H1 (cell line): ENCODE measurements around the gene GNAT1. TPM values are rescaled to one million over a fixed set of nuclear protein-coding genes. Genes with fewer than 3 reads are reported as not detected.

Experiments
- FOSL1 ChIP-seq: IDR thresholded peaks from 2 replicates; pipeline ENCODE4 v1.6.1; 2011; ENCODE audit warnings: mild to moderate bottlenecking, low read depth, low read length, moderate library complexity; ENCODE audit not compliant: insufficient read depth
- SP1 ChIP-seq: IDR thresholded peaks from 2 replicates; pipeline ENCODE4 v1.6.1; 2011; ENCODE audit warnings: low read depth, low read length
- polyA plus RNA-seq, 7 experiments: library from polyadenylated mRNA; depleted of rRNA in 3 of 7; stranded (reverse) in 5 of 7; unstranded in 2 of 7; fragments of >200 nt in 5 of 7; fragments of 200-250 nt in 2 of 7; gene quantifications; 1 replicate in 5 of 7; 2 replicates in 1 of 7; 4 replicates in 1 of 7; pipeline versions ENCODE4 v1.2.1 to v1.2.3, GENCODE V29; 2011 to 2013; ENCODE audit warnings: missing spikeins in 2 of 7, mixed read lengths in 2 of 7
- total RNA-seq: library from RNA; stranded (reverse); fragmentation: NEBNext Ultra II Directional; extraction: Animal tissue kit (Norgen Biotek cat#: 25700); gene quantifications from 2 replicates; pipeline ENCODE4 v1.2.1, GENCODE V29; 2021

GNAT1 gene
- total and polyA plus RNA-seq, 2 of the 8 experiments (the other 6 are each of a cell fraction or from before 2014, with no cell fraction given): 0.08 TPM; not detected in 1

DNA sequence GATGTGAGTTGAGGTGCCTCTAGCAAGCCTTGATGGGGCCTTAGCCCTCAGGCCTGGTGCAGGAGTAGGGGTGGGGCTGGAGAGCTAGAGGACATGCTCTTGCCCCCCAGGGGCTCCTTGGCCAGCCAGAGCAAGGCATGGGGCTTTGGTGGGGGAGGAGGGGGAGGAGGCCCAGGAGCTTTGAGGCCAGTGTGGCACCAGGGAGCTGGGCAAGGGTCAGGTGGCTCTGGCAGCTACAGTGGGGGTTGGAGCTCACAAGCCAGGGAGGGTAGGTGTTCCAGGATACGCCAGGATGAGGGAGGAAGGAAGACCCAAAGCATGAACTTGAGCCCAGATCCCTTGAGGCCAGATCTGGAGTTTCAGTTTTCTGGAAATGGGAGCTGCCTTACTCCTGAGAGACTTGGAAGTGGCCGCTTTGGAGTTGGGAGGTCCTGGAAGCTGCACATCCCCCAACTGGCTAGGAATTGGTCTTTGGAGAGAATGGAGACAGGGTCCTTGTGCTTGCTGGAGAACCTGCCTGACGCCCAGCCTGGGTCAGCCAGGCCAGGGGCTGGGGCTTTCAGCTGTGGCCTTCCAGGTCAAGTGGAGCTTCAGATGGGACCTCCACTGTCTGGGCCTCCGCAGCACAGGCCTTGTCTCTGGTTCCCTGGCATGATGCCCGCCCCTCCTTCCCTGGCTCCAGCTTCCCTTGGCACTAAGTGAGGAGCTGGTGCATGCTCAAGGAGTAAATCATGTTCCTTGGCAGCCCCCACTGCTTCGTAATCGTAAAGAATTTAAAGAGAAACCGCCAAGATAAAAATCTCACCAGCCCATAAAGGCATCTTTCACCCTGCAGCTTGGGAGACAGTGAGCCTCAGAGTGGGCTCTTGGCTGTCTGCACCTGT, 27.6 kb upstream of the GNAT1 start (continued):
- TF ChIP-seq SP1 (no peak), FOSL1 (no peak)
